ENCODE measurements around the gene UBL3. TPM values are rescaled to one million over a fixed set of nuclear protein-coding genes. Genes with fewer than 3 reads are reported as not detected.

Gene UBL3
- total RNA-seq, 1 donor from 2014 or later: 16.1 TPM

DNA sequence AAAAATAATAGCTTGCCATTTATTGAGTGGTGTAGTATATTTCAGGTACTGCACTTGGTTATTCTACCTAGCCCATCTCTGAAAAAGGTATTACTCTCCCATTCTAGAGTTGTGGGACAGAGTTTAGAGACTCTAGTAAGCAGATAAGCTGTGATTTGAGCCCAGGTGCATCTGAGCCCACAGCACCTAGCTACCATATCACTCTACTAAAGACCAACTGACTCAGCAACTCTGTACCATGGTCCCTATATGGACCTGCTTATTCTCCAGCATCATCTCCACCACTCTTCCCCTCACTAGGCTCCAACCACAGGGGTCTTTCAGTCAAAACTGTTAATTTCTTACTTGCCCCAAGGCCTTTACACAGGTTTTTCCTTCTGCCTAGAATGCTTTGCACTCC lies 64.4 kb downstream of the UBL3 start:
- Histone ChIP-seq H3K27me3 (ENCODE audit: control insufficient read depth, insufficient read depth, low read length) (no peaks in the 10 kb centered on the region), H3K4me3 (ENCODE audit: low read depth, low read length) (no peak overlapping the region), H3K36me3 (ENCODE audit: control insufficient read depth, insufficient read depth, low read length) (no peaks in the 10 kb centered on the region)
- FAIRE-seq: no peak
- TF ChIP-seq, protein P1, sequence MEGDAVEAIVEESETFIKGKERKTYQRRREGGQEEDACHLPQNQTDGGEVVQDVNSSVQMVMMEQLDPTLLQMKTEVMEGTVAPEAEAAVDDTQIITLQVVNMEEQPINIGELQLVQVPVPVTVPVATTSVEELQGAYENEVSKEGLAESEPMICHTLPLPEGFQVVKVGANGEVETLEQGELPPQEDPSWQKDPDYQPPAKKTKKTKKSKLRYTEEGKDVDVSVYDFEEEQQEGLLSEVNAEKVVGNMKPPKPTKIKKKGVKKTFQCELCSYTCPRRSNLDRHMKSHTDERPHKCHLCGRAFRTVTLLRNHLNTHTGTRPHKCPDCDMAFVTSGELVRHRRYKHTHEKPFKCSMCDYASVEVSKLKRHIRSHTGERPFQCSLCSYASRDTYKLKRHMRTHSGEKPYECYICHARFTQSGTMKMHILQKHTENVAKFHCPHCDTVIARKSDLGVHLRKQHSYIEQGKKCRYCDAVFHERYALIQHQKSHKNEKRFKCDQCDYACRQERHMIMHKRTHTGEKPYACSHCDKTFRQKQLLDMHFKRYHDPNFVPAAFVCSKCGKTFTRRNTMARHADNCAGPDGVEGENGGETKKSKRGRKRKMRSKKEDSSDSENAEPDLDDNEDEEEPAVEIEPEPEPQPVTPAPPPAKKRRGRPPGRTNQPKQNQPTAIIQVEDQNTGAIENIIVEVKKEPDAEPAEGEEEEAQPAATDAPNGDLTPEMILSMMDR (IDR thresholded peaks at IDR 0.05; ENCODE audit: insufficient read depth, low read length, severe bottlenecking): no peak
- no peak for DNase-seq (ENCODE audit: low read depth)

DNA sequence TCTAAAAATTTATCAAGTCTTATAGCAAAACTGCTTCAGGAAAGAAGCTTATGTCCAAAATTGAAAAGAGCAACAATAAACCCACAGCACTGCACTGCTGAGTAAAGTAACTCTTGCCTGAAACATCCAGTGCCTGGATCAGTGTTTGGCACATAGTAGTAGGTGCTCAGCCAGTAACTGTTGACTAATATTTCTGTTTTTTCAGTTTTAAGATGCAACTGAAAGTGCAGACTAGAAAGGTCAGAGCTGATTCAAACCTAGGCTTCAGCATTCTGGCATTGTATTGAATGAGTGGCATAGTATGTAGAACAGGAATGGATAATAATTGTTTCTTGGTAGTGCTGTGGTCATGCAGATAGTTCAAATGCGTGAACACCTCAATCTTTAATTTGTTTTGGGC lies 67.6 kb downstream of the UBL3 start:
- no peak for FAIRE-seq
- DNase-seq (ENCODE audit: low read depth): no peak
- TF ChIP-seq, protein P1 (IDR thresholded peaks at IDR 0.05; ENCODE audit: insufficient read depth, low read length, severe bottlenecking): no peak

DNA sequence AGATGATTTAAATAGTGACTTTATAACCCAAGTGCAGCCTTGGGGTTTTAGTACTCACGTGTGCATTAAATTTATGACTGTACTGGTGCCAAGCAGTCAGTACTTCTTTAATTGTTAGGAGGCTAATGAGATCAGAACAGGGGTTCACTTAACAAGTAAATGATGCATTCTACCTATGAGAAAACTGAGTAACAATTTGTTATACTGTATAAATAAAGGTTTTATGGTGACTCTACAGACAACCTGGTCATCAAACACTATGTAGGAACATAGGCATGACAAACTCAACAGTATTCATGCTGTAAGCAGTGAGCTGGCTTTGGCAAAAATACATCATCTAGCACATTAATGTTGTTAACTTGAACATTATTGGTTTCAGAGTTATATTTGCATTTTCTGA lies 75.6 kb downstream of the UBL3 start:
- TF ChIP-seq, protein P1 (IDR thresholded peaks at IDR 0.05; ENCODE audit: insufficient read depth, low read length, severe bottlenecking): no peak
- no peak for DNase-seq (ENCODE audit: low read depth)
- no peaks in the 10 kb centered on the region for H3K27me3 ChIP-seq (ENCODE audit: control insufficient read depth, insufficient read depth, low read length)
- FAIRE-seq: no peak
- no peak overlapping the region for H3K4me3 ChIP-seq (ENCODE audit: low read depth, low read length)
- H3K36me3 ChIP-seq (ENCODE audit: control insufficient read depth, insufficient read depth, low read length): no peaks in the 10 kb centered on the region

More for the DNA sequence above, 67.6 kb downstream of the UBL3 start:
- Histone ChIP-seq H3K36me3 (ENCODE audit: control insufficient read depth, insufficient read depth, low read length) (no peaks in the 10 kb centered on the region), H3K27me3 (ENCODE audit: control insufficient read depth, insufficient read depth, low read length) (no peaks in the 10 kb centered on the region), H3K4me3 (ENCODE audit: low read depth, low read length) (no peak overlapping the region)

DNA sequence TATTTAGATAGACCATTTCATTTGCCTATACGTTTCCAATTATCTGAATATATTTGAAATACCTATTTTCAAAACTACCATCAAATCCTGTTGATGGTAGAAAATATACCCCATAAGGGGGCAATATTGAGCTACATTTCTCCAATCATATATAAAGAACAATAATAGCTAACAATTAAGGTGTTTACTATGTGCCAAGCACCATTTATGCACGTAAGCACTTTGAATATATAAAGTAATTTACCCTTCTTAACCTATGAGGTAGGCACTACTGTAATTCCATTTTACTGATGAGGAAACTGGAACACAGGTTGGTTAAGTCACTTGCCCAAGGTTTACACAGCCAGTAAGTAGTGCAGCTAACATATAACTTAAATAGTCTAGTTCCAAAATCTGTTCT lies 79.2 kb downstream of the UBL3 start:
- peaks cover 2% of the 10 kb centered on the region for H3K36me3 ChIP-seq (ENCODE audit: control insufficient read depth, insufficient read depth, low read length)
- no peak overlapping the region for H3K4me3 ChIP-seq (ENCODE audit: low read depth, low read length)
- FAIRE-seq: no peak
- TF ChIP-seq, protein P1 (IDR thresholded peaks at IDR 0.05; ENCODE audit: insufficient read depth, low read length, severe bottlenecking): no peak
- no peaks in the 10 kb centered on the region for H3K27me3 ChIP-seq (ENCODE audit: control insufficient read depth, insufficient read depth, low read length)
- peak; percentile 58 for DNase-seq (ENCODE audit: low read depth)

DNA sequence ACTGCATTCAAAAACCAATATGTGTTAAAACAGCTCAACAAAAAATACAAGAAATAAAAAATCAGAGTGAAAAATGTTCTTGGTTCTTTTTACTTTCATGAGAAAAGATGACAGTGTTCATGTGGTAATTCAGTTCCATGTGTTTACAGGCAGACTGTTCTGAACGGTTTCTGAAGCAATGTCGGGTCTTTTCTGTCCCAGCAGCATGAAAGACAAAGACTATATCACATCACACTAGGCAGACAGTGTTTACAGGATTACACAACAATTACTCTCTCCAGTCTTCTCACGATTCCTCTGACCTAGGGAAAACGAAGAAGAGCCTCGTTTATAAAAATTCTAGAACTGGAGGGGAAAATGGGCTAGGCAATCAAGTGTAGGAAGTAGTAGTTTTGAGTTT lies 83.4 kb downstream of the UBL3 start:
- DNase-seq (ENCODE audit: low read depth) (no peak), FAIRE-seq (no peak)
- Histone ChIP-seq H3K36me3 (ENCODE audit: control insufficient read depth, insufficient read depth, low read length) (peaks cover 2% of the 10 kb centered on the region), H3K27me3 (ENCODE audit: control insufficient read depth, insufficient read depth, low read length) (no peaks in the 10 kb centered on the region), H3K4me3 (ENCODE audit: low read depth, low read length) (no peak overlapping the region)
- TF ChIP-seq, protein P1 (IDR thresholded peaks at IDR 0.05; ENCODE audit: insufficient read depth, low read length, severe bottlenecking): no peak

DNA sequence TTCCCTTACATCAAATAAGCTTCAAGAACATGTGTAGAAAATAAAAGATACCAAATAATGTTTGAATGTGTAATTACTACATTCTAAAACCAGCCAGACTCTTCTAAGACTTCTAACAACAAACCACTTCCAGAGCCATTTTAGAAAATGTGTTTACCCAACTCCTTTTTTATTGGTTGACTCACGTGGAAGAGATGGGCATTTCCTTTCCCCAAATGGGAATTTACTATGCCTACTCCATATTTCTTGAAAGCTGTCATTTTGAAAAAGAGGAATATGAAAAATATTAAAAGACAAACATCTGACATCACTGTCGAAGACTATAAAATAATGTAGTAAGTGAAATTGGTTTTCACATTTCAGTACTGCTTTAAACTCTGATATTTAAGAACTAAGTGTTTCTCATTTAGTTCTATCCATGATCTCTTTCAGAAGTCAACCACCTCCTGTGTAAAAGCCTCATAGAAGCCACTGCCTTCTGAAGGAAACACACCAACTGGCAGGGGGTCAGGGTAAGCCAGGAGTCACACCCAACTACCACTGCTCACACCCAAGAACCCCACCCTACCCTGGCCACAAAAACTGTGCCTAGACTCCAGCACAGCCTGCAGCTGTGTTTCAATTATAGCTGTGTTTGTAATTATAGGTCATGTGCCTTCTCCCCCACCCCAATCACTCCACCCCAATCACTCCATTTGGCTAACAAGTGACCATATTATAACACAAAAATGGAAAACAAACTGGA lies 86.8 kb downstream of the UBL3 start:
- FAIRE-seq (no peak), DNase-seq (ENCODE audit: low read depth) (no peak)
- TF ChIP-seq, protein P1 (IDR thresholded peaks at IDR 0.05; ENCODE audit: insufficient read depth, low read length, severe bottlenecking): no peak
- Histone ChIP-seq H3K4me3 (ENCODE audit: low read depth, low read length) (no peak overlapping the region), H3K36me3 (ENCODE audit: control insufficient read depth, insufficient read depth, low read length) (peaks cover 2% of the 10 kb centered on the region), H3K27me3 (ENCODE audit: control insufficient read depth, insufficient read depth, low read length) (no peaks in the 10 kb centered on the region)
